ENCODE results near the gene HECTD4.

The HECTD4 gene

GRCh38 chr12:112166051-112167015 lies 215.9 kb downstream of the HECTD4 start:
- Histone ChIP-seq H3K9ac (no peak overlapping the region), H4K20me1 (ENCODE audit: insufficient read depth) (no peaks in the 10 kb centered on the region), H3K27me3 (ENCODE audit: insufficient read depth, low read depth) (no peaks in the 10 kb centered on the region), H3K36me3 (ENCODE audit: insufficient read depth) (no peaks in the 10 kb centered on the region), H3K4me2 (no peak overlapping the region), H3K4me3 (IDR thresholded peaks at IDR 0.05; ENCODE audit: insufficient read depth, low read depth, low read length) (no peak overlapping the region), H2AFZ (ENCODE audit: low read depth) (no peak overlapping the region), H3K27ac (no peak overlapping the region), H3K79me2 (ENCODE audit: insufficient read depth, low read depth) (no peaks in the 10 kb centered on the region), H3K4me1 (ENCODE audit: low read depth, poor library complexity, severe bottlenecking) (no peaks in the 10 kb centered on the region)
- TF ChIP-seq CTCF (conservative IDR thresholded peaks at IDR 0.05; ENCODE audit: low read depth, low read length): no peak

- Histone ChIP-seq H3K27ac (no peak overlapping the region), H3K4me1 (ENCODE audit: low read depth, poor library complexity, severe bottlenecking) (no peaks in the 10 kb centered on the region), H4K20me1 (ENCODE audit: insufficient read depth) (no peaks in the 10 kb centered on the region), H3K4me2 (no peak overlapping the region), H3K27me3 (ENCODE audit: insufficient read depth, low read depth) (no peaks in the 10 kb centered on the region), H2AFZ (ENCODE audit: low read depth) (no peak overlapping the region), H3K4me3 (IDR thresholded peaks at IDR 0.05; ENCODE audit: insufficient read depth, low read depth, low read length) (no peak overlapping the region), H3K9ac (no peak overlapping the region), H3K79me2 (ENCODE audit: insufficient read depth, low read depth) (no peaks in the 10 kb centered on the region), H3K36me3 (ENCODE audit: insufficient read depth) (no peaks in the 10 kb centered on the region)
- no peak for TF ChIP-seq CTCF (conservative IDR thresholded peaks at IDR 0.05; ENCODE audit: low read depth, low read length)
These were observed 216.6 kb downstream of the HECTD4 start for GRCh38 chr12:112165624-112166023.

GRCh38 chr12:112164011-112164660 lies 218.1 kb downstream of the HECTD4 start:
- no peak for TF ChIP-seq CTCF (conservative IDR thresholded peaks at IDR 0.05; ENCODE audit: low read depth, low read length)
- no peak overlapping the region for H3K4me3 ChIP-seq (IDR thresholded peaks at IDR 0.05; ENCODE audit: insufficient read depth, low read depth, low read length)
- H3K27me3 ChIP-seq (ENCODE audit: insufficient read depth, low read depth): no peaks in the 10 kb centered on the region
- H2AFZ ChIP-seq (ENCODE audit: low read depth): no peak overlapping the region
- H3K36me3 ChIP-seq (ENCODE audit: insufficient read depth): no peaks in the 10 kb centered on the region
- H4K20me1 ChIP-seq (ENCODE audit: insufficient read depth): no peaks in the 10 kb centered on the region
- no peak overlapping the region for H3K27ac ChIP-seq
- no peaks in the 10 kb centered on the region for H3K4me1 ChIP-seq (ENCODE audit: low read depth, poor library complexity, severe bottlenecking)
- no peak overlapping the region for H3K4me2 ChIP-seq
- H3K79me2 ChIP-seq (ENCODE audit: insufficient read depth, low read depth): no peaks in the 10 kb centered on the region
- H3K9ac ChIP-seq: no peak overlapping the region

GRCh38 chr12:112163471-112163991 lies 218.7 kb downstream of the HECTD4 start:
- Histone ChIP-seq H2AFZ (ENCODE audit: low read depth) (no peak overlapping the region), H3K4me3 (IDR thresholded peaks at IDR 0.05; ENCODE audit: insufficient read depth, low read depth, low read length) (no peak overlapping the region), H3K27me3 (ENCODE audit: insufficient read depth, low read depth) (no peaks in the 10 kb centered on the region), H3K9ac (no peak overlapping the region), H3K27ac (no peak overlapping the region), H3K4me2 (no peak overlapping the region), H3K79me2 (ENCODE audit: insufficient read depth, low read depth) (no peaks in the 10 kb centered on the region), H4K20me1 (ENCODE audit: insufficient read depth) (no peaks in the 10 kb centered on the region), H3K4me1 (ENCODE audit: low read depth, poor library complexity, severe bottlenecking) (no peaks in the 10 kb centered on the region), H3K36me3 (ENCODE audit: insufficient read depth) (no peaks in the 10 kb centered on the region)
- no peak for TF ChIP-seq CTCF (conservative IDR thresholded peaks at IDR 0.05; ENCODE audit: low read depth, low read length)

Data from KMS-11 (cell line).